Measurements from ENCODE around the gene AP3B2.
"Not testable (repeated sequence)": the region's sequence is repeated elsewhere in the genome, so short reads cannot be mapped to it uniquely, and the experiment has no call there.

Gene AP3B2

DNA sequence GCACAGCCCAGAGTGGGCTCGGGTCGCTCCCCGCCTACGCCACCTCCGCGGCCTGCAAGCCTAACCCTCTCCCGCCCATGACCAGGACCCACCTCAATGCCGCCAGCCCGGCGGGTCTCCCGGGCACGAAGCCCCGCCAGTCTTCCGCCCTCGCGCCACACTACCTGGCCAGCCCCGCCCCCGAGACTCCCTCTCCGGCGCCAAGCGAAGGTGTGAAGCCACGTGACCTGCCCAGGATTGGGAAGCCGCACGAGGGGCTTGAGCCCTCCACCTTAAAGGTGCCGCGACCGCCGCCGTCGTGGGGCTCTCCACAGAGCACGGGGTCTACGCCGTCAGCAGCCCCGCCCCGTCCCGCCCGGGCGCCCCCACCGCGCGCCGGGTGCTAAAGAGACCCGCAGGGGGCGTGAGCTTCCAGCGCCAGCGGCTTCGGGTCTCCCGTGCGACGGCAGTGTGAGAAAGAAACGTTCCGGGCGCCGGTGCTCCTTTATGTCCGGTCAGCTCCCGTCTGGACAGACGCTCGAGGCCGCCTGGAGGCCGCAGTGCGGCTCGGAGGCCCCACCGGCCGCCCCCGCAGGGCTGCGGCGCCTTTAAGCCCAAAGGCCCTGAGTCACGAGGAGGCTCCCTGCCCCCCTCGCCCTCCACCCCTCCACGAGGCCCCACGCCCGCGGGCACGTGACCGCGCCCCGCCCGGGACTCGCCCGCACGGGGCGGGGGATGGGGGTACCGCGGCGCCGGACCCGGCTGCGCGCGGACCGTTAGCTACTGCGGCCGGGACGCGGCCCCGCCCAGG, 62.4 kb downstream of the AP3B2 start, which contains the start of gene CPEB1:
TSS of gene CPEB1 (minus strand) at position 319 of the 790 bp plus-strand sequence. CDS start 18,904 bp downstream, outside the sequence.
- Histone ChIP-seq H3K4me3 (ENCODE audit: low read length) (peak within 1 kb of the TSS; percentile 63; the same call in 1 of the 2 replicates), H3K9ac (ENCODE audit: low read depth, low read length) (no peak within 1 kb of the TSS), H3K36me3 (ENCODE audit: insufficient read depth, low read depth, low read length) (no peaks in the 10 kb centered on the region), H3K9me3 (ENCODE audit: insufficient read depth, low read depth, low read length) (no peaks in the 10 kb centered on the region; the same call in 1 of the 2 replicates), H3K27me3 (ENCODE audit: insufficient read depth, low read length) (peaks cover 81% of the 10 kb centered on the region), H3K4me1 (ENCODE audit: insufficient read depth, low read length) (peaks cover 4% of the 10 kb centered on the region; the same call in 1 of the 2 replicates), H3K27ac (ENCODE audit: low read length) (no peak within 1 kb of the TSS)

DNA sequence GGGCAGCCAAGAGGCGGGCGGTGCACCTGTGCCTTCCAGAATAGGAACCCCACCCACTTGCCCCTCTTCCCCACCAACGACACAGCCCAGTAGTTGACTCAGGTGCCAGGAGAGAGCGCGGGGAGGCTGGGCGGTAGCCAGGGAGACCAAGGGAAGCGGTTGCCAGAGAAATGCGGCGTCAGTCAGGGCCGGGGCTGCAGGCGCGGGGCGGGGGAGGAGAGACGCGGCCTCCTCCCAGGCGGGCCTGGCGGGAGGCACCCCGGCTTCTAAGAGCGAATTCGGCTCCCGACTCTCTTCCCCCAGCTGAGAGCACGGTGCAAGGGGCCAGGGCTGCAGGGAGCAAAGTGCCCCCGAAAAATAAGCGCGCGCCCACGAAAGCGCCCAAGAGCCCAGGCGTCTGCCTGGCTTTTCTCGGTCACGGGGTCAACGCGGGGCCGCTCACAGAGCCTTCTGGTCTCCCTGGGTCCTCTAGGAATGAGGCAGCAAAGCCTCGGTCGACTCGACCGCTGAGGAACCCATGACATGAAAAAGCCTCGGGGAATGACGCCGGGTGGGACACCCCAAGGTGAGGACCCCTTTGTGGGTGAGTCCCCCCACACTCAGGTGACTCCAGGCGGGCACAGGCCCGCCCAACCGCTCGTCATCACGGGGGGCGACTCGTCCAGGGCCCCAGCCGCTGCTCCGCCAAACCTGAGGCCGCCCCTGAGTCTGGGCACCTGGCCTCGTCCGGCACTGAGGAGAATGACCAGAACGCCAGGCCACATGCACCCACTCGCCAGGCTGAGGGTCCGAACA, 63.2 kb downstream of the AP3B2 start:
- Histone ChIP-seq H3K9me3 (ENCODE audit: insufficient read depth, low read depth, low read length) (no peaks in the 10 kb centered on the region; the same call in 1 of the 2 replicates), H3K36me3 (ENCODE audit: insufficient read depth, low read depth, low read length) (no peaks in the 10 kb centered on the region), H3K4me1 (ENCODE audit: insufficient read depth, low read length) (peaks cover 4% of the 10 kb centered on the region; the same call in 1 of the 2 replicates), H3K4me3 (ENCODE audit: low read length) (peak overlapping the region; percentile 43; the same call in 1 of the 2 replicates), H3K9ac (ENCODE audit: low read depth, low read length) (no peak overlapping the region), H3K27me3 (ENCODE audit: insufficient read depth, low read length) (peaks cover 89% of the 10 kb centered on the region), H3K27ac (ENCODE audit: low read length) (no peak overlapping the region)

DNA sequence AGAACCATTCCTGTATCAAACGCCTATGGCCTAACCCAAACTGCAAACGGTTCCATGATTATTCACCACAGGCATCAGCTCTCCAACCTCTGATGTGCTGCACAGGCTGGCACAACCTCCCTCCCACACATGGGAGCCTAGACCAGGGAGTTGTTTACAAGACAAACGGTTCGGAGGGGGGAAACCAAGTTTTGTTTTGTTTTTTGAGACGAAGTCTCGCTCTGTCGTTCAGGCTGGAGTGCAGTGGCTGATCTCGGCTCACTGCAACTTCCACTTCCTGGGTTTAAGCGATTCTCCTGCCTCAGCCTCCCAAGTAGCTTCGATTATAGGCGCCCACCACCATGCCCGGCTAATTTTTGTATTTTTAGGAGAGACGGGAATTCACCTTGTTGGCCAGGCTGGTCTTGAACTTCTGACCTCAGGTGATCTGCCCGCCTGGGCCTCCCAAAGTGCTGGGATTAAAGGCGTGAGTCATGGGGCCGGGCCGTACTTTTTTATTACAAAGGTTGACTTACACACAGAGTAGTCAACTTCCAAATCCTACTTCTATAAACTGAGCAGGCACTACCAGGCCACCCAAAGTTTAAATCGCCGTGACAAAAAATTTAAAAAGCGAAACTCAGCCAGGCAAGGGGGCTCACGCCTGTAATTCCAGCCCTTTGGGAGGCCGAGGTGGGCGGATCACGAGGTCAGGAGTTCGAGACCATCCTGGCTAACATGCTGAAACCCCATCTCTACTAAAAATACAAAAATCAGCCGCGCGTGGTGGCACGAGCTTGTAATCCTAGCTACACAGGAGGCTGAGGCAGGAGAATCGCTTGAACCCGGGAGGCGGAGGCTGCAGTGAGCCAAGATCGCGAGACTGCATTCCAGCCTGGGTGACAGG, 64.5 kb downstream of the AP3B2 start:
- peaks cover 95% of the 10 kb centered on the region for H3K27me3 ChIP-seq (ENCODE audit: insufficient read depth, low read length)

DNA sequence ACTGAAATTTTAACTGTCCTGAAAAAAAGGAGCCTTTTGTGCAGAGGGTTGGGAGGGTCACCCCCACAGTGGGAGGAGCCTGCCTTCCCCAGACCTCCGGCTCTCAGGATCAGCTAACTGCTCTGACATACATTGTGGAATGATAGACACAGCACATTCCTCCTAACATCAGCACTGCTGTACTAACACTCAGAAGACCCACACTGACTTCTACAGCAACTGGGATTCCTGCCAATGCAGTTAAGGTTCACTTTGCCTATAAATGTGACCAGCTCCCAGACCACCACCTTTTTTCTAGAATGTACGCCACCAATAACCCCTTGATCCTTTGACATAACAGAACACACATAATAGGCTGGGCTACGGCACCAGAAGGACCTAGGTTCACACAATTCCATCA, 65.7 kb downstream of the AP3B2 start:
- Histone ChIP-seq H3K27ac (ENCODE audit: low read length) (no peak overlapping the region), H3K36me3 (ENCODE audit: insufficient read depth, low read depth, low read length) (no peaks in the 10 kb centered on the region), H3K27me3 (ENCODE audit: insufficient read depth, low read length) (peaks cover 95% of the 10 kb centered on the region), H3K9ac (ENCODE audit: low read depth, low read length) (no peak overlapping the region), H3K4me1 (ENCODE audit: insufficient read depth, low read length) (peaks cover 4% of the 10 kb centered on the region; the same call in 1 of the 2 replicates), H3K9me3 (ENCODE audit: insufficient read depth, low read depth, low read length) (no peaks in the 10 kb centered on the region; the same call in 1 of the 2 replicates), H3K4me3 (ENCODE audit: low read length) (no peak overlapping the region)

More for the DNA sequence above, 64.5 kb downstream of the AP3B2 start:
- not testable (repeated sequence) for H3K27ac ChIP-seq (ENCODE audit: low read length); H3K9ac ChIP-seq (ENCODE audit: low read depth, low read length); H3K4me1 ChIP-seq (ENCODE audit: insufficient read depth, low read length); H3K4me3 ChIP-seq (ENCODE audit: low read length); H3K9me3 ChIP-seq (ENCODE audit: insufficient read depth, low read depth, low read length); H3K36me3 ChIP-seq (ENCODE audit: insufficient read depth, low read depth, low read length)

DNA sequence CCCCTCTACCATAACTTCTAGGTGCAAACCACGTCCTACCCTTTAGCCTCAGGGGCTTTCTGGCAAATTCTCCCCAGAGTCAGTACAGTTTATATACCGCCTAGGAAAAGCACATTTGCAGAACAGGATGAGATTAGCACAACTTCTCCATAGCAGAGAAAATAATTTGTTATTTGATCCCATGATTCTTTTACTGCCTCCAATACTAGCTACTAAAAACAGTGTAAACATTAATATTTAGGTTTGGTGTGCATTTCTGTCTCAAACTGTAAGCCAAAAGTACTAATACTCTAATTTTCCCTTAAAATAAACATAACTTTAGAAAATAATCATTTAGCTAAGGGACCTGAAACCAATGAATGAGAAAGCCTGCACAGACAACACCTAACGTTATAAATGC, 67.0 kb downstream of the AP3B2 start:
- Histone ChIP-seq H3K4me3 (ENCODE audit: low read length) (no peak overlapping the region), H3K27ac (ENCODE audit: low read length) (no peak overlapping the region), H3K36me3 (ENCODE audit: insufficient read depth, low read depth, low read length) (no peaks in the 10 kb centered on the region), H3K27me3 (ENCODE audit: insufficient read depth, low read length) (peaks cover 91% of the 10 kb centered on the region), H3K9ac (ENCODE audit: low read depth, low read length) (no peak overlapping the region), H3K4me1 (ENCODE audit: insufficient read depth, low read length) (peaks cover 4% of the 10 kb centered on the region; the same call in 1 of the 2 replicates), H3K9me3 (ENCODE audit: insufficient read depth, low read depth, low read length) (no peaks in the 10 kb centered on the region; the same call in 1 of the 2 replicates)

DNA sequence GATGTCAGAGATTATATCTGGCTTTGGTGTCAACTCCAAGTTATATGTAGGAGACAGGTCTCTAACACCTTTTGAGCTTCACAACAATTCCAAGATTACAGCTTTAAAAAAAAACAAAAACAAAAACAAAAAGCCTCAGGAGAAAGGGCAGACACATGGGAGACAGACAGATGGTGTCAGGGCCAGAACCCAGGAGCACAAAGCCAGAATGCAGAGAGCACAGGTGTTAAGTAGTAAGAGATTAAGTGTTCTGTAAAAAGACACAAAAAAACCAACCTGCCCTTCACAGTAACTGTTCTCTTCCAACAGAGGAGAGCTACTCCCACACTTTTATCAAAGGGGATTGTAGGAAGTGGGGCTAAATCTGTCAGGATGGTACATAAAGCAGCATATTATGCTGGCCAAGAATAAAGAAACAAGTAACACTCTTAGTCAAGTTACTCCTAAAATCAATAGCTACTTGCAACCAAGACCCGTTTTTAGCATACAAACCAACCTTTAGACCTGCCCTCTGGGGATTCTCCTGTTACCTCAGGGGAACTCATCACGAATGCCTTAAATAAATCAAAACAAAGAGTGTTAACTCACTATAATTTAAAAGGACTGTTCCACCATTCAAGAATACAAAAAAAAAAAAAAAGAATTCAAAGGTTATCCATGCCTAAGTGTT, 68.4 kb downstream of the AP3B2 start:
- no peak overlapping the region for H3K9ac ChIP-seq (ENCODE audit: low read depth, low read length)
- no peaks in the 10 kb centered on the region for H3K36me3 ChIP-seq (ENCODE audit: insufficient read depth, low read depth, low read length)
- no peak overlapping the region for H3K27ac ChIP-seq (ENCODE audit: low read length)
- no peaks in the 10 kb centered on the region for H3K9me3 ChIP-seq (ENCODE audit: insufficient read depth, low read depth, low read length)
- H3K27me3 ChIP-seq (ENCODE audit: insufficient read depth, low read length) = peaks cover 90% of the 10 kb centered on the region
- H3K4me1 ChIP-seq (ENCODE audit: insufficient read depth, low read length) = peaks cover 4% of the 10 kb centered on the region; the same call in 1 of the 2 replicates
- no peak overlapping the region for H3K4me3 ChIP-seq (ENCODE audit: low read length)

DNA sequence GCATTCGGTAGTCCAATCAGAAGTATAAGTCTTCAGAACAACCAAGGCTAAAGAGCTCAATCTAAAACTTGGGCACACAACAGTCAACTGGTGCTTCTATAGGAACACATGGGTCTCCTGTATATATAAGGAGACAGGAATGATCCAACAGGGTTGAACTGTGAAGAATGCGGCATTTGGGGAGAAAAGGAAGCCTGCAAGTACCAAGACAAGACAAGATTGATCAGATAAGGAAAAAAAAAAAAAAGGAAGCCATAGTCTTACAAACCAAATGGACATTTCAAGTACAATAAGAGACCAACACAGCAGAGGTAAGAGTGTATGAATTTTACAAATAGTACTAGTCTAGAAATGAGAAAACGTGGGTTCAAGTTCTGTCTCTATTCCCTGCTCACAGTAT, 69.0 kb downstream of the AP3B2 start:
- Histone ChIP-seq H3K4me1 (ENCODE audit: insufficient read depth, low read length) (no peaks in the 10 kb centered on the region), H3K4me3 (ENCODE audit: low read length) (no peak overlapping the region), H3K36me3 (ENCODE audit: insufficient read depth, low read depth, low read length) (no peaks in the 10 kb centered on the region), H3K9ac (ENCODE audit: low read depth, low read length) (no peak overlapping the region), H3K27ac (ENCODE audit: low read length) (no peak overlapping the region), H3K27me3 (ENCODE audit: insufficient read depth, low read length) (peaks cover 90% of the 10 kb centered on the region), H3K9me3 (ENCODE audit: insufficient read depth, low read depth, low read length) (no peaks in the 10 kb centered on the region)

DNA sequence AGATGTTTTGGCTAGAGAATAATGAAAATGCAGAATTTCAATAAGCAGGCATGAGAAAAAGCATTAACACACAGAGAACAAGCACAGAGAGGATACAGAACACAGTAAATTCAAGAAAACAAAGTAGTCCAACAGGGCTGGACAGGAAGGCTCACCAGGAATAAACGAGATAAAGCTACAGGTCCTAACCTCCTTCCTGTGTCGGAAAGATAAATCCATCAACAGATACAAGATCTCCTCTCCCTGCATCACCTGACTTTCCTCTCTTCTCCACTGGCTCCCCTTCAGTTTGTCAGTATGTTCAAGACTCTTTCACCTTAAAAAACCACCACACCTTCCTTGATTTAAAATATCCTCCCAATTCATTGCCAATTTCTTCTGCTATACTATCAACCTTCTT, 73.9 kb downstream of the AP3B2 start:
- Histone ChIP-seq H3K9ac (ENCODE audit: low read depth, low read length) (no peak overlapping the region), H3K9me3 (ENCODE audit: insufficient read depth, low read depth, low read length) (no peaks in the 10 kb centered on the region), H3K27ac (ENCODE audit: low read length) (no peak overlapping the region), H3K27me3 (ENCODE audit: insufficient read depth, low read length) (peaks cover 52% of the 10 kb centered on the region), H3K4me3 (ENCODE audit: low read length) (no peak overlapping the region), H3K4me1 (ENCODE audit: insufficient read depth, low read length) (no peaks in the 10 kb centered on the region), H3K36me3 (ENCODE audit: insufficient read depth, low read depth, low read length) (no peaks in the 10 kb centered on the region)

DNA sequence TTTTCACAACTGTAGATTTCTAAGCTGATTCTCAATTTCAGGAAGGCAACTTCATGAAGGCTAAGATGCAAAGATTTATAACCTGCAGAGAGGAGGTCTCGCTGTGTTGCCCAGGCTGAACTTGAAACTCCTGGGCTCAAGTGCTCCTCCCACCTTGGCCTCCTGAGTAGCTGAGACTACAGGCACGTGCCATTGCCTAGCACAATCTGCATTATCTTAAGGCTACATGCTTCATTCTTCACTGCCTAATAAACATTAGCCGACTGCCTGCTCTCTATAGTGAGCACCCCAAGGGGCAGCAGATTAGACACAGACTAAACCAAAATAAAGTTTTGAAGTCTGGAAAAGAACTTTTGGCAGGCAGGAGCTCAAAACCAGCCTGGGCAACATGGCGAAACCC, 79.6 kb downstream of the AP3B2 start:
- Histone ChIP-seq H3K36me3 (ENCODE audit: insufficient read depth, low read depth, low read length) (no peaks in the 10 kb centered on the region), H3K27ac (ENCODE audit: low read length) (no peak overlapping the region), H3K9ac (ENCODE audit: low read depth, low read length) (no peak overlapping the region), H3K9me3 (ENCODE audit: insufficient read depth, low read depth, low read length) (no peaks in the 10 kb centered on the region), H3K27me3 (ENCODE audit: insufficient read depth, low read length) (no peaks in the 10 kb centered on the region), H3K4me1 (ENCODE audit: insufficient read depth, low read length) (no peaks in the 10 kb centered on the region), H3K4me3 (ENCODE audit: low read length) (no peak overlapping the region)

DNA sequence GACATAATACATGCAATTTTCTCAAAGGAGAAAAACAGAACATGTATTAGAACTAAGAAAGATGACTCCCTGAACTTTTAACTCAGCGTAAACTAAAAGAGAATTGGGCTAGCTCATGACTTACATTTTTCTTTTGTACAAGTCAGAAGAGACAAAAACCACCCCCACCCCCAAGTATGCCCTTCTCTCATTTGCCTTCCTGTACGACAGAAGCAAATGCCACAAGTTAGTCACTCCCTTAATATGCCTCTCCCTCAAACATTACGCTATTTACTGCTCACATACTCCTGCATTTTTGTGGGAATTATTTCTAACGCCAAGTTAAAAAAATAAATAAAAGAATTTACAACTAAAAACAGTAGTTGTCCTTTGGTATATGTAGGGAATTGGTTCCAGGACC, 84.5 kb downstream of the AP3B2 start:
- no peaks in the 10 kb centered on the region for H3K36me3 ChIP-seq (ENCODE audit: insufficient read depth, low read depth, low read length)
- no peaks in the 10 kb centered on the region for H3K4me1 ChIP-seq (ENCODE audit: insufficient read depth, low read length)
- no peaks in the 10 kb centered on the region for H3K9me3 ChIP-seq (ENCODE audit: insufficient read depth, low read depth, low read length)
- no peak overlapping the region for H3K27ac ChIP-seq (ENCODE audit: low read length)
- H3K9ac ChIP-seq (ENCODE audit: low read depth, low read length) = no peak overlapping the region
- no peaks in the 10 kb centered on the region for H3K27me3 ChIP-seq (ENCODE audit: insufficient read depth, low read length)
- no peak overlapping the region for H3K4me3 ChIP-seq (ENCODE audit: low read length)

DNA sequence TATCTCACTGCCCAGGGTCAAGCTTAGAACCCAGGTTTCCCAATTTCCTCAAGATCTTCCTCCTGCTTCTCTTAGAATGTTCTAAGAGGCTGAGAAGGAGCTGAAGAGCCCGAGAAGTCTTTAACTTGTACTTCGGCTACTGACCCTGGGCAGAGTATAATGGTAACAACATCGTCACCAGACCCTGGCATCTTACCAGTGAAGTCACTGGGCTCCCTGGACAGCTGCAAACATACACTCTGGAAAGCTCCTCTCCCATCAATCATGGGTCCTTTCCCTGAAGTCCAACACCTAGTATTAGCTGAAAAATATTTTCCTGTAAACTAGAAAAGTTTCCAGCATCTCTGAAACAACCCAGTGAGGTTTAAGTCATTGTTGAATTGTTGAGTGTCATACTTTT, 85.2 kb downstream of the AP3B2 start:
- Histone ChIP-seq H3K4me1 (ENCODE audit: insufficient read depth, low read length) (no peaks in the 10 kb centered on the region), H3K9me3 (ENCODE audit: insufficient read depth, low read depth, low read length) (no peaks in the 10 kb centered on the region), H3K36me3 (ENCODE audit: insufficient read depth, low read depth, low read length) (no peaks in the 10 kb centered on the region), H3K27me3 (ENCODE audit: insufficient read depth, low read length) (no peaks in the 10 kb centered on the region), H3K27ac (ENCODE audit: low read length) (no peak overlapping the region), H3K4me3 (ENCODE audit: low read length) (no peak overlapping the region), H3K9ac (ENCODE audit: low read depth, low read length) (no peak overlapping the region)

Measured in iPS-20b (cell line).